ENCODE data around the gene GEMIN5. TPM values are rescaled to one million over a fixed set of nuclear protein-coding genes. Genes with fewer than 3 reads are reported as not detected.
"Not testable (repeated sequence)": the region's sequence is repeated elsewhere in the genome, so short reads cannot be mapped to it uniquely, and the experiment has no call there.

GEMIN5 gene
- total RNA-seq, 1 experiment from 2014 or later, result 20.8 TPM

DNA sequence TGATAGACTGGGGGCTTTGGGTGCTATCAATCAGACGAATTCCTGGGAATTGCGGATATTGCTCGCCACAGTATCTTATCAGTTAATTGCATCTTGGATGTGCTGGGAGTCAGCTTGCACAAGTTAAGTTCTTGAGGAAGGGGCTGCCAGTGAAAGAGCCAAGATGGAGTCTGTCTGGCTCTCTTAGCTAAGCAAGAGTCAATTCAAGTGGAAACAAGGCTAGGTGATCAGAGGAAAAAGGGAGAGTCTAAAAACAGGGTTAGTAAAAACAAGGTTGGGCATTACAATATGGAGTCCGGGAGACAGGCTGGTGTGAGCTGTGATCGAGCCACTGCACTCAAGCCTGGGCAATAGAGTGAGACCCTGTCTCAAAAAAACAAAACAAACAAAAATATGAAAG is 1.4 kb upstream of the GEMIN5 start:
- H3K4me3 ChIP-seq (ENCODE audit: low read length); H4K20me1 ChIP-seq (ENCODE audit: insufficient read depth, low read depth, low read length); H3K9me3 ChIP-seq (ENCODE audit: low read length); DNase-seq; H3K27ac ChIP-seq (ENCODE audit: low read length); H3K9me2 ChIP-seq (replicated peaks; ENCODE audit: insufficient read depth, low read length); H3K27me3 ChIP-seq (ENCODE audit: low read length); H3K4me2 ChIP-seq (ENCODE audit: low read depth, low read length, poor library complexity, severe bottlenecking); H3K9ac ChIP-seq (ENCODE audit: low read length): not testable (repeated sequence)
- peak overlapping the region; percentile 76 for H2AFZ ChIP-seq (ENCODE audit: low read length)
- peaks cover 69% of the 10 kb centered on the region for H3K79me2 ChIP-seq (ENCODE audit: low read length)
- H3K36me3 ChIP-seq (ENCODE audit: insufficient read depth, low read length), result peaks cover 12% of the 10 kb centered on the region
- peaks cover 46% of the 10 kb centered on the region for H3K4me1 ChIP-seq (ENCODE audit: low read length)

DNA sequence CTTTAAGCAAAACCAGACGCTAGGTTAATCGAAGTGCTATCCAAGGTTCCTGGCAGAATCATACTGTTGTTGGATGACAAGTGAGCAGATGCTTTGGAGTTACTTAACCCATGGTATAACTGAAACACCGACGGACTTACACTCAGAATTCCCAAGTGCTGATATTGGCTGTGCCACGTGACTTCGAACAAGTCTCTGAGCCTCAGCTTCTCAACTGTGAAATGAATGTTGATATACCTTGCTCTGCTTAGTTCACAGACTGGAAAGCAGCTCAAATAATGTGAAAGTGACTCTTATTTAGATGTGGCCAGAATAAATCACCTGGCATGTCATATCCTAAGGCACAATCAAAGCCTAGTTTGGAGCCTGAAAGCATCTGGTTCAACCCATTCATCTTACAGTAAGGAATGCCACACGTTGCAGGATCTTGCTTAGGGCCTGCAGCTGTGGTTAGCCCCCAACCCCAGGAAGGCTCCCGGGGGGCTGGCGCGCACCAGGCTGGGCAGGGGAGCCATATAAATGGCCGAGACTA is 759 bp downstream of the GEMIN5 start:
- Histone ChIP-seq H3K79me2 (ENCODE audit: low read length) (peaks cover 60% of the 10 kb centered on the region), H3K9ac (ENCODE audit: low read length) (peak overlapping the region; percentile 82), H3K4me3 (ENCODE audit: low read length) (peak overlapping the region; percentile 80), H3K9me2 (replicated peaks; ENCODE audit: insufficient read depth, low read length) (no peaks in the 10 kb centered on the region), H3K27me3 (ENCODE audit: low read length) (no peaks in the 10 kb centered on the region), H3K9me3 (ENCODE audit: low read length) (no peaks in the 10 kb centered on the region), H2AFZ (ENCODE audit: low read length) (peak overlapping the region; percentile 10; the same call in 1 of the 2 replicates), H3K4me2 (ENCODE audit: low read depth, low read length, poor library complexity, severe bottlenecking) (peak overlapping the region; percentile 80), H3K4me1 (ENCODE audit: low read length) (peaks cover 35% of the 10 kb centered on the region), H3K27ac (ENCODE audit: low read length) (peak overlapping the region; percentile 8; the same call in 1 of the 2 replicates), H4K20me1 (ENCODE audit: insufficient read depth, low read depth, low read length) (no peaks in the 10 kb centered on the region), H3K36me3 (ENCODE audit: insufficient read depth, low read length) (peaks cover 22% of the 10 kb centered on the region)
- peak; percentile 44 for DNase-seq

DNA sequence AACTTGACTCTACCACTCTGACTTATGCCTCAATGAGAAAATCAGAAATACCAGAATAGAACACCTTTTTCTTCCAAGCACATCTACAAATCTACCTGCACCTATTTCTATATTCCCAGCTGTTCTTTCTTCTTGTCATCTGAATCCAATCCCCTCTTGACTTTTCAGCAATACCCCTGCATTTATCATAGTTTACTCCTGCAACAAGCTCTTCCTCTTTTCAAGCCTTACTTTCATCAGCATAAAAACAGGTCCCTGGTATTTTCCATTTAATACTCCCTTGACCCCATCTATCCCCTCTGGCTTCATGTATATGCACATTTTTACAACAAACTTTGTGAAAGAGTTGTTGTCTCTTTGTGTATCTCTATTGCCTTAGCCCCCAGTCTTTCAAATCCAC is 3.1 kb downstream of the GEMIN5 start:
- Histone ChIP-seq H2AFZ (ENCODE audit: low read length) (no peak overlapping the region), H3K4me3 (ENCODE audit: low read length) (no peak overlapping the region), H3K27ac (ENCODE audit: low read length) (no peak overlapping the region), H3K9ac (ENCODE audit: low read length) (no peak overlapping the region), H3K9me2 (replicated peaks; ENCODE audit: insufficient read depth, low read length) (no peaks in the 10 kb centered on the region), H3K9me3 (ENCODE audit: low read length) (no peaks in the 10 kb centered on the region), H4K20me1 (ENCODE audit: insufficient read depth, low read depth, low read length) (no peaks in the 10 kb centered on the region), H3K4me1 (ENCODE audit: low read length) (peaks cover 24% of the 10 kb centered on the region), H3K36me3 (ENCODE audit: insufficient read depth, low read length) (peaks cover 41% of the 10 kb centered on the region), H3K27me3 (ENCODE audit: low read length) (no peaks in the 10 kb centered on the region), H3K4me2 (ENCODE audit: low read depth, low read length, poor library complexity, severe bottlenecking) (no peak overlapping the region), H3K79me2 (ENCODE audit: low read length) (peaks cover 50% of the 10 kb centered on the region)
- no peak for DNase-seq

DNA sequence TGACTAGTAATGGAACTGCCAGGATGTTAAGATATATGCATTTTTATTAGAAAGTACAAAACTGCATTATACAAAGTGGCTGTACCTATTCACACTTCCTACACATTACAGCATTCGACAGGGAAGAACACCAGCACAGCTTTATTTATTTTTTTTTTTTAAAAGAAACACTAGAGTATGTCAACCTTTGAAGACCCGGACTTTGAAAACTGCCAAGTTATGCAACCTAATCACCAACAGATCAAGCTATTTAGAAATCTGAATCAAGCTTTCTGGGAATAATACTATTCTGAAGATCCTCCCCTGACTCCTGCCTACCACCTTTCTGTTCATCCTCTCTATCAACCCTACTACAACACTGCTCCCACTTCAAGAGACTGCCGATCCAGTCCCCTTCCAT is 4.5 kb downstream of the GEMIN5 start:
- no peak overlapping the region for H2AFZ ChIP-seq (ENCODE audit: low read length)
- DNase-seq, result no peak
- H3K36me3 ChIP-seq (ENCODE audit: insufficient read depth, low read length), result peaks cover 49% of the 10 kb centered on the region
- H3K9ac ChIP-seq (ENCODE audit: low read length), result no peak overlapping the region
- no peaks in the 10 kb centered on the region for H3K27me3 ChIP-seq (ENCODE audit: low read length)
- no peaks in the 10 kb centered on the region for H3K9me2 ChIP-seq (replicated peaks; ENCODE audit: insufficient read depth, low read length)
- no peak overlapping the region for H3K27ac ChIP-seq (ENCODE audit: low read length)
- H3K9me3 ChIP-seq (ENCODE audit: low read length), result no peaks in the 10 kb centered on the region
- no peak overlapping the region for H3K4me3 ChIP-seq (ENCODE audit: low read length)
- no peaks in the 10 kb centered on the region for H4K20me1 ChIP-seq (ENCODE audit: insufficient read depth, low read depth, low read length)
- no peak overlapping the region for H3K4me2 ChIP-seq (ENCODE audit: low read depth, low read length, poor library complexity, severe bottlenecking)
- peaks cover 24% of the 10 kb centered on the region for H3K4me1 ChIP-seq (ENCODE audit: low read length)
- peaks cover 59% of the 10 kb centered on the region for H3K79me2 ChIP-seq (ENCODE audit: low read length)

DNA sequence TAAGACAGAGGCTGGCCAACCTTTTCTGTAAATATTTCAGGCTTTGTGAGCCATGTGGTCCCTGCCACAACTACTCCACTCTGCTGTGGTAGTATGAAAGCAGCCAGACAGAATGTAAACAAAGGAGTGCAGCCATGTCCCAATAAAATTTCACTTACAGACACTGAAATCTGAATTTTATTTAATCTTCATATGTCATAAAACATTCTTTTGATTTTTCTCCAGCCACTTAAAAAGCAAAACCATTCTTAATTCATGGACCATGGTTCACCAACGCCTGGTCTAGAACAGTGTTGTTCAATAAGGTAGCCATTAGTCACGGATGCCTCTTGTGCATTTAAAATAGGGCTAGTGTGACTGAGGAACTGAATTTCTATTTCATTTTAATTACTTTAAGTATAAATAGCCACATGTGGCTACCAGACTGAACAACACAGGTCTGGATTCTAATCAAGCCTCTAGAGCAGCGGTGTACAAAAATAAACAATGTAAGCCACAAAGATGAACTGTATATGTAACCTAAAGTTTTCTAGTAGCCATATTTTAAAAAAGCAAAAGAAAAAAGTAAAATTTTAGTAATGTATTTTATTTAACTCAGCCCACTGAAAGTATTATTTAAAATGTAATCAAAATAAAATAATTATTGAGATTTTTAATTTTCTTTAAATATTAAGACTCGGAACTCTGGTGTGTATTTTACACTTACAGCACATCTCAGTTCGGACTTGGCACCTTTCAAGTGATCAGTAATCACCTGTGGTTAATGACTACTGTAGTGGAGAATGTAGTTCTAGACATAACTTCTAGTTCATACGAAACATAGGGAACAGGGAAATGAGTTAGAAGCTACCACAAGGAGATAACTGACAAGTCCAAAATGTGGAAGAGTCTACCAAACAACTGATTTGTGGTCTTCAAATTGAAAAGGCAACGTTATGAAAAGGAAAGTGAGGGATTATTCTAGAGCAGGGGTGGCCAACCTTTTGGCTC is 14.3 kb downstream of the GEMIN5 start:
- Histone ChIP-seq H3K4me3 (ENCODE audit: low read length) (no peak overlapping the region), H3K27me3 (ENCODE audit: low read length) (no peaks in the 10 kb centered on the region), H4K20me1 (ENCODE audit: insufficient read depth, low read depth, low read length) (no peaks in the 10 kb centered on the region), H3K9me3 (ENCODE audit: low read length) (no peaks in the 10 kb centered on the region), H3K9me2 (replicated peaks; ENCODE audit: insufficient read depth, low read length) (no peaks in the 10 kb centered on the region), H2AFZ (ENCODE audit: low read length) (no peak overlapping the region), H3K36me3 (ENCODE audit: insufficient read depth, low read length) (peaks cover 61% of the 10 kb centered on the region; the same call in 1 of the 2 replicates), H3K9ac (ENCODE audit: low read length) (no peak overlapping the region), H3K27ac (ENCODE audit: low read length) (no peak overlapping the region), H3K4me2 (ENCODE audit: low read depth, low read length, poor library complexity, severe bottlenecking) (no peak overlapping the region), H3K4me1 (ENCODE audit: low read length) (no peaks in the 10 kb centered on the region), H3K79me2 (ENCODE audit: low read length) (no peaks in the 10 kb centered on the region)
- DNase-seq, result no peak

DNA sequence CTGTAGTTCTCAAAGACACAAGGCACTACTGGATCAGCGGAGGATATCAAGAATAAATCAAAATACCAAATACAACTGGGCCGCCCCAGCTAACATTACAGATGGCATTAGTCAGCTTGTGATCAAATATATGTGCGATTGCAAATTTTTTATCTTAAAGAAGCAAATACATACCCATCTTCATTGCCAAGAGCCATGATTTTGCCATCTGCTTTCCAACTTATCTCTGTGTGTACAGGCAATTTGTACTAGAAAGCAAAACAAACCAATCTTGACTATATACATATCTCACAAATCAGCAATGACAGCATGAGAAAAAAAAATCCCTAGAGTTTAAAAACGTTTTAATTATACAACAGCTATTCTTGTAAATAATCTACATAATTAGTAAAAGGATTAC is 20.3 kb downstream of the GEMIN5 start:
- H3K4me3 ChIP-seq (ENCODE audit: low read length), result no peak overlapping the region
- H3K36me3 ChIP-seq (ENCODE audit: insufficient read depth, low read length), result peaks cover 62% of the 10 kb centered on the region; the same call in 1 of the 2 replicates

DNA sequence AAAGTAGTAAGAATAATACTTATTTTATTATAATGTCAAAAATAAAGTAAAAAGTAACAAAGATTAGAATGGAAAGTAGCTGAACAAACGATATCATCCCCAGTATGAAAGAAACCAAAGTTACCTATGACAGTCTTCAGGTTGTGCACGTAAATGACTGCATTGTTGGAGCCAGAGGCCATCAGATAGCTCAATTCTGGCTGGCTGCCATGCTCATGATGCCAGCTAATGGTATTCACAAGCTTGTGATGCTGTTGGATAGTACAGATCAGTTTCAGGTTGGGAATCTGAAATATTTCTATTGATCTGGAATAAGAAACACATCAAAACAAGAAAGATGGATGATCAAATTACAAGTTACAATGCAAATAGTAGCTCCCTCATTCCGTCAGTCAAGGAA is 21.1 kb downstream of the GEMIN5 start:
- no peaks in the 10 kb centered on the region for H3K27me3 ChIP-seq (ENCODE audit: low read length)
- H3K79me2 ChIP-seq (ENCODE audit: low read length), result 0 out of 2 replicates have a peak, but pooled peaks cover 3% of the 10 kb centered on the region
- no peaks in the 10 kb centered on the region for H3K9me2 ChIP-seq (replicated peaks; ENCODE audit: insufficient read depth, low read length)
- no peak overlapping the region for H3K27ac ChIP-seq (ENCODE audit: low read length)
- no peaks in the 10 kb centered on the region for H4K20me1 ChIP-seq (ENCODE audit: insufficient read depth, low read depth, low read length)
- no peaks in the 10 kb centered on the region for H3K4me1 ChIP-seq (ENCODE audit: low read length)
- H3K36me3 ChIP-seq (ENCODE audit: insufficient read depth, low read length), result peaks cover 69% of the 10 kb centered on the region; the same call in 1 of the 2 replicates
- H3K9me3 ChIP-seq (ENCODE audit: low read length), result no peaks in the 10 kb centered on the region
- no peak for DNase-seq
- no peak overlapping the region for H3K4me2 ChIP-seq (ENCODE audit: low read depth, low read length, poor library complexity, severe bottlenecking)
- no peak overlapping the region for H3K4me3 ChIP-seq (ENCODE audit: low read length)
- H2AFZ ChIP-seq (ENCODE audit: low read length), result no peak overlapping the region
- H3K9ac ChIP-seq (ENCODE audit: low read length), result no peak overlapping the region

More for the DNA sequence above, 20.3 kb downstream of the GEMIN5 start:
- no peaks in the 10 kb centered on the region for H4K20me1 ChIP-seq (ENCODE audit: insufficient read depth, low read depth, low read length)
- no peaks in the 10 kb centered on the region for H3K9me3 ChIP-seq (ENCODE audit: low read length)
- H3K79me2 ChIP-seq (ENCODE audit: low read length), result 0 out of 2 replicates have a peak, but pooled peaks cover 3% of the 10 kb centered on the region
- no peaks in the 10 kb centered on the region for H3K27me3 ChIP-seq (ENCODE audit: low read length)
- H2AFZ ChIP-seq (ENCODE audit: low read length), result no peak overlapping the region
- H3K4me1 ChIP-seq (ENCODE audit: low read length), result no peaks in the 10 kb centered on the region
- no peak overlapping the region for H3K4me2 ChIP-seq (ENCODE audit: low read depth, low read length, poor library complexity, severe bottlenecking)
- DNase-seq, result no peak
- no peak overlapping the region for H3K27ac ChIP-seq (ENCODE audit: low read length)
- H3K9me2 ChIP-seq (replicated peaks; ENCODE audit: insufficient read depth, low read length), result no peaks in the 10 kb centered on the region
- H3K9ac ChIP-seq (ENCODE audit: low read length), result no peak overlapping the region

DNA sequence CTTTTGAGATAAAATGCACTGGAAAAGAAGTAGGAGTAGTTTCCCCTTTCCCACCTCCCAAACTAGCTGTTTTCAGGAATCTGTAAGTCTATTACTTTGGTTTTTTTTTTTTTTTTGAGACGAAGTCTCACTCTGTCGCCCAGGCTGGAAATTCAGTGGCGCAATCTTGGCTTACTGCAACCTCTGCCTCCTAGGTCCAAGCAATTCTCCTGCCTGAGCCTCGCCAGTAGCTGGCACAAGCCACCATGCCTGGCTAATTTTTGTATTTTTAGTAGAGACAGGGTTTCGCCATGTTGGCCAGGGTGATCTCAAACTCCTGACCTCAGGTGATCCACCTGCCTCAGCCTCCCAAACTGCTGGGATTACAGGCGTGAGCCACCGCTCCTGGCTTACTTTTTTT is 32.4 kb downstream of the GEMIN5 start:
- H3K4me2 ChIP-seq (ENCODE audit: low read depth, low read length, poor library complexity, severe bottlenecking); H3K9me3 ChIP-seq (ENCODE audit: low read length); H3K9me2 ChIP-seq (replicated peaks; ENCODE audit: insufficient read depth, low read length); H4K20me1 ChIP-seq (ENCODE audit: insufficient read depth, low read depth, low read length); H2AFZ ChIP-seq (ENCODE audit: low read length); DNase-seq; H3K27me3 ChIP-seq (ENCODE audit: low read length); H3K27ac ChIP-seq (ENCODE audit: low read length); H3K79me2 ChIP-seq (ENCODE audit: low read length); H3K4me1 ChIP-seq (ENCODE audit: low read length); H3K9ac ChIP-seq (ENCODE audit: low read length); H3K4me3 ChIP-seq (ENCODE audit: low read length): not testable (repeated sequence)
- H3K36me3 ChIP-seq (ENCODE audit: insufficient read depth, low read length), result peaks cover 63% of the 10 kb centered on the region
